ENCODE results near the gene FAM163A.
"Not testable (repeated sequence)": the region's sequence is repeated elsewhere in the genome, so short reads cannot be mapped to it uniquely, and the experiment has no call there.

The FAM163A gene

DNA sequence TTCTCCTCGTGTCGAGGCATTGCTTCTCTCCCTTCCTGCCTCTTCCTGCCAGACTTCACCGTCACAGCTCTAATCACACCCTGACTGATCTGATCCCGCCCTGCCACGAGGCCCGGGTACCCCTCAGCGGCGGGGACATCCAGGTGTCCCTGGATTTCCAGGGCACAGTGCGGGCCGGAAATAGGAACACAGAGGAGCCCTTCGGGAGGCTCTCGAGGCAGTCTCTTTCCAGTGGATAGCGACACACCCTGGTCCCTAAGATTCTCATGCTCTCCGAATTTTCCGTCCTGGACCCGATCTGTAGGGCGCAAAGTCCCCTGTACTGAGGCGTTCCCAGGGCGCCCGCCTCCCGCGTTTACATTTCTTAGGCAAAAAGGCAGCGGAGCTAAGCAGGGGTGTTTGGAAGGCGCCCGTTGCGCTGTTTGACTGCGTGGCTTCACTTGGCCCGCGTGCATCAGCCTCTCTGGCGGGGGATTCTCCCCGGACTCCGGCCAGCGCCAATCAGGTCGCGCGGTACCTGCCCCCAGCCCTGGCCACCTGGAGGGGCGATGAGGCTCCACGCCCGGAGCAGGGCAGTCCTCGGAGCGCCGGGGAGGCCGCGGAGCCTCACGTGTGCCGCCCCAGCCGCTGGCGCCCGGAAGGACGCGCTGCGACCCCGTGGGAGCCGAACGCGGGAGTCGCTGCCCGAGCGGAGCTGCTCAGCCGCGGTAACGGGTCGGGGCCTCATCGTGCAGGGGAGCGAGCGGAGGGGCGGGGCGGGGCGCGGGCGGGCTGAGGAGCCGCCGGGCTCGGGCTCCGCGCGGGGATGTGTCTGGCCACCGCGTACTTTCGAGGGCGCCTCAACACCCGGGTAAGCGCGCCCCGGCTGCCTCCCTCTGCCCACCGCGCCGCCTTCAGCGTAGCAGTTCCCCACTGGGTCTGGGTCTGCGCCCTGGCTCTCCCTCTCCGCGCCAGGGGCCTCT, at the start of gene FAM163A:
Gene FAM163A, plus strand, starts transcription at position 575 of the 962 bp plus-strand sequence. CDS start 69,807 bp downstream, outside the sequence.
- Histone ChIP-seq H3K27ac (no peak within 1 kb of the TSS), H3K27me3 (ENCODE audit: insufficient read depth, low read depth, severe bottlenecking) (no peaks in the 10 kb centered on the region), H3K36me3 (no peaks in the 10 kb centered on the region), H3K9me3 (ENCODE audit: severe bottlenecking) (no peaks in the 10 kb centered on the region), H3K4me3 (ENCODE audit: low read depth, low read length) (peak within 1 kb of the TSS; percentile 71)
- TF ChIP-seq CTCF (IDR thresholded peaks at IDR 0.05; ENCODE audit: low read depth, low read length), result 0 out of 2 replicates have a peak, but pooled peaks have one; percentile 29
- peak; percentile 70 for DNase-seq

- H3K27me3 ChIP-seq (ENCODE audit: insufficient read depth, low read depth, severe bottlenecking); DNase-seq; H3K27ac ChIP-seq; H3K36me3 ChIP-seq; H3K4me3 ChIP-seq (ENCODE audit: low read depth, low read length): not testable (repeated sequence)
- peaks cover 17% of the 10 kb centered on the region for H3K9me3 ChIP-seq (ENCODE audit: severe bottlenecking)
Observed at GRCh38 chr1:179694530-179694929, 48.6 kb upstream of the FAM163A start.

GRCh38 chr1:179702946-179703539, 40.0 kb upstream of the FAM163A start:
- H3K27me3 ChIP-seq (ENCODE audit: insufficient read depth, low read depth, severe bottlenecking), result no peaks in the 10 kb centered on the region
- no peak for TF ChIP-seq CTCF (IDR thresholded peaks at IDR 0.05; ENCODE audit: low read depth, low read length)
- no peak overlapping the region for H3K4me3 ChIP-seq (ENCODE audit: low read depth, low read length)
- peaks cover 3% of the 10 kb centered on the region for H3K9me3 ChIP-seq (ENCODE audit: severe bottlenecking)
- no peak for DNase-seq
- no peaks in the 10 kb centered on the region for H3K36me3 ChIP-seq
- H3K27ac ChIP-seq, result no peak overlapping the region

DNA sequence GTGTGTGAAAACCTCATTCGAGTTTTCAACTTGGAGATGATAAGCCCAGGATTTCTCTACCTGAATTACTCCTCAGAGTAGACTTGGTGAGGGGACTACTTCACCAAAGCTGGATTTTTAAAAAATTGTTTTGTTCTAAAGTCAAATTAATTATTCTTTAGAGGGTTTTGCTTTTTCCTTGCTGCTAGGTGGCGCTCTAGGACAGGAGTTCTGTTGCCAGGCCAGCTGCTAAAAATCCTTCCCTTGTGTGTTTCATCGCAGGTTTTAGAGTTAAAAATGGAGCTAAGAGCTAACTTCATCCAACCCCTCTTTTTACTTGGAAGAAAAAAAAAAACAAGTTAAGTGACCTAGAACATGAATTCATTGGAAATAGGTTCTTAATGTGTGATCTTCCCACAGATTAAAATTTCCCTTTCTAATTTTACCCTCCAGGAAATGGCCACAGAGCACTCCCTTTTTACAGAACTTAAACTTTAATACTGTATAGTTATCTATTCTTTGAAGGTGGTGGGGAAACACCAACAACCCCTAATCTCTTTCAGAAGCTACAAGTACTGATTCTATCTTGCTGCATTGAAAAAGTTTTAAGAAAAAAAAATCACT, 36.7 kb upstream of the FAM163A start:
- peak; percentile 68 for TF ChIP-seq CTCF (IDR thresholded peaks at IDR 0.05; ENCODE audit: low read depth, low read length)
- no peaks in the 10 kb centered on the region for H3K36me3 ChIP-seq
- H3K27me3 ChIP-seq (ENCODE audit: insufficient read depth, low read depth, severe bottlenecking), result no peaks in the 10 kb centered on the region
- no peaks in the 10 kb centered on the region for H3K9me3 ChIP-seq (ENCODE audit: severe bottlenecking)
- H3K4me3 ChIP-seq (ENCODE audit: low read depth, low read length), result no peak overlapping the region
- peak; percentile 66 for DNase-seq
- H3K27ac ChIP-seq, result no peak overlapping the region

DNA sequence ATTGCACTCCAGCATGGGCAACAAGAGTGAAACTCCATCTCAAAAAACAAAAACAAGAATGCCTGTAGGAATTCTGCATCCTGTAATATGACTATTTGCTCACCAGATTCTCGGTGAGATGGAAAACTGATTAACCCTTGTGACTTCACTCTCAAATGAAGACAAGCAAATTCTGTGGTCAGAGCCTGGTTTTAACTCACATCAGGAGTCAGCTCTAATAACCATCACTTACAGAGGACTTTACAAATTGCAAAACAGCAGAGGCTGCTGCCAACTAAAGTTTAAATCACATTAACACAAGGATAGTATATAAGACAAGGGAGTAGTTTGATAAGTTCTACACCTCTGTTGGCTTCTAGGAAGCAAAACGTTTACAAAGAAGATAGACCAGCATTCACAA, 35.7 kb upstream of the FAM163A start:
- H3K36me3 ChIP-seq, result no peaks in the 10 kb centered on the region
- H3K27ac ChIP-seq, result no peak overlapping the region
- H3K4me3 ChIP-seq (ENCODE audit: low read depth, low read length), result no peak overlapping the region

More for the DNA sequence above, 35.7 kb upstream of the FAM163A start:
- no peak for DNase-seq
- no peak for TF ChIP-seq CTCF (IDR thresholded peaks at IDR 0.05; ENCODE audit: low read depth, low read length)
- Histone ChIP-seq H3K27me3 (ENCODE audit: insufficient read depth, low read depth, severe bottlenecking) (no peaks in the 10 kb centered on the region), H3K9me3 (ENCODE audit: severe bottlenecking) (no peaks in the 10 kb centered on the region)

Data from WERI-Rb-1 (cell line).